HepG2 (cell line): Measurements from ENCODE around the gene SYPL2. TPM values are rescaled to one million over a fixed set of nuclear protein-coding genes. Genes with fewer than 3 reads are reported as not detected.

ENCODE experiments used
- CCAR2 ChIP-seq: fragments of 200-400 bp; formaldehyde crosslinking; optimal IDR thresholded peaks from 2 replicates; pipeline ENCODE3; 2018; ENCODE audit warnings: low read depth, mild to moderate bottlenecking, low read length, moderate library complexity
- CENPT ChIP-seq: sonication (generic); formaldehyde crosslinking; IDR thresholded peaks from 2 replicates; pipeline ENCODE4 v1.8.0; 2022; ENCODE audit warnings: low read depth, mild to moderate bottlenecking, moderate library complexity, missing genetic modification reagents
- KDM4B ChIP-seq: sonication (generic); formaldehyde crosslinking; IDR thresholded peaks from 2 replicates; pipeline ENCODE4 v1.4.0; 2020; ENCODE audit warnings: missing genetic modification reagents
- MED13 ChIP-seq: sonication (generic); formaldehyde crosslinking; IDR thresholded peaks from 2 replicates; pipeline ENCODE4 v1.5.0; 2020; ENCODE audit warnings: missing genetic modification reagents
- RAD21 ChIP-seq: fragments of 450-650 bp; formaldehyde crosslinking; IDR thresholded peaks from 2 replicates; pipeline ENCODE4 v1.5.0; 2020; ENCODE audit warnings: mild to moderate bottlenecking
- RARG ChIP-seq: sonication (generic); formaldehyde crosslinking; IDR thresholded peaks from 2 replicates; pipeline ENCODE4 v1.4.0; 2020; ENCODE audit warnings: low read depth, mild to moderate bottlenecking, missing genetic modification reagents
- ZFYVE20 ChIP-seq: sonication (generic); formaldehyde crosslinking; IDR thresholded peaks from 2 replicates; pipeline ENCODE4 v1.8.0; 2023; ENCODE audit warnings: low read depth, mild to moderate bottlenecking, moderate library complexity, missing genetic modification reagents, borderline replicate concordance
- ZNF235 ChIP-seq: sonication (generic); formaldehyde crosslinking; IDR thresholded peaks from 2 replicates; pipeline ENCODE4 v1.8.1; 2023; ENCODE audit warnings: mild to moderate bottlenecking, missing genetic modification reagents, borderline replicate concordance
- ZNF30 ChIP-seq: sonication (generic); formaldehyde crosslinking; IDR thresholded peaks from 2 replicates; pipeline ENCODE4 v1.5.0; 2020; ENCODE audit warnings: mild to moderate bottlenecking, missing genetic modification reagents
- polyA plus RNA-seq, 8 experiments: library from polyadenylated mRNA; depleted of rRNA in 3 of 8; stranded (reverse) in 7 of 8; unstranded in 1 of 8; fragments of >200 nt; fragmentation: Illumina TruSeq in 4 of 8; extraction: Trizol in 4 of 8; gene quantifications; 2 replicates each; pipeline versions ENCODE4 v1.2.1 to v1.2.3, GENCODE V29; 2011 to 2016; ENCODE audit warnings: low read depth in 4 of 8, missing spikeins in 1 of 8, mixed read lengths in 1 of 8; ENCODE audit not compliant: insufficient read depth in 1 of 8
- total RNA-seq, 5 experiments: library from RNA; depleted of rRNA; stranded (reverse); fragments of >200 nt; fragmentation: Illumina TruSeq; extraction: Trizol; gene quantifications; 2 replicates each; pipeline ENCODE4 v1.2.3, GENCODE V29; 2016; ENCODE audit warnings: low read depth in 1 of 5
- TF ChIP-seq, protein P1 (sequence below): sonication (generic); formaldehyde crosslinking; IDR thresholded peaks from 2 replicates; pipeline ENCODE4 v1.4.0; 2020; ENCODE audit warnings: missing genetic modification reagents
- TF ChIP-seq, protein P2 (sequence below), 2 experiments: sonication (generic) in 1 of 2; formaldehyde crosslinking in 1 of 2; IDR thresholded peaks; 2 replicates each; pipeline versions ENCODE4 v1.6.1 to v1.9.0; 2014 to 2022; ENCODE audit warnings: antibody characterized with exemption in 1 of 2, borderline replicate concordance in 1 of 2, inconsistent platforms in 1 of 2, low read depth in 1 of 2, missing genetic modification reagents in 1 of 2
- TF ChIP-seq, protein P3 (sequence below): sonication (generic); formaldehyde crosslinking; IDR thresholded peaks from 2 replicates; pipeline ENCODE4 v1.4.0; 2020; ENCODE audit warnings: missing genetic modification reagents

SYPL2 gene
- total and polyA plus RNA-seq, 2 of the 13 experiments (the other 11 are each of a cell fraction or from before 2014, with no cell fraction given), result 0.17 to 0.24 TPM

DNA sequence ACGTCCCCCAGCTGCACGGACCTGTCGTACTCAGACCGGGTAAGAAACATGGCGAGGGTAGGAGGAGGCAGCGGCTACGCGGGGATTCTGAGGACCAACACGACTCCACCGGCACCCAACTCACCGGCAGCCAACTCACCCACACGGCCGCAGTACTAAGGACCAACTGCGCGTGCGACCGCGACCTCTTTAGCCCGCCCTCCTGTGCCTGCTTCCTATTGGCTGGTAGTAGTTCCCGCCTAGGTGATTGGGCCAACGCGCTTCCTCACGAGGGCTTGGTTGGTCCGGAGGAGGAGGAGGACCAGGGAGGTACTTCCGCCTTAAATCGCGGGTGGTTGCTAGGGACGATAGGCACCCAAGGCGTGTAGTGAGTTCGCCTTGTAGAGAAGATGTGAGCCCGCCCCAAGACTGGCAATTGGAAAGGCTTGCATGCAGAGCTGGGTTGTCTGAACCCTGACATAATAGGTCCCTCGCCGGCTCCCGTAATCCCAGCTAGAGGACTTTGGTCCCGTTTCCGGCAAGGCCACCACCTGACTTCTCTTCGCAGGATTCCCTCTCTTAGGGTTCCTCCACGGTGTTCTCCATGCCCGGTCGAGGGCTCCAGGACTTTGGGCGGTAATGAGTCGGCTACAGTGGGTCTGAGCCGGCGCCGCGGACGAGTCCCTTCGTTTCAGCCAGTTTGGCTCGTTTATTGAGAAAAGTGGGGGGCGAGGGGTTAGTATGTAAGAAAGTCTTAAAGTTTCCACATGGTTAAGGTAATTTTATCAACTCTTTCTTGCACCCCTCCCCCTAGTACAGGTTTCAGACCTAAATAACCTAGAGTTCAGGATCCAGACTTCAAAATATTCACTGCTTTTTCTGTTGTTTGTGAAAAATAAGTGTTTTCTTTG, 39.8 kb upstream of the SYPL2 start, which contains the start of gene PSMA5 (continued):
- TF ChIP-seq, protein P1, sequence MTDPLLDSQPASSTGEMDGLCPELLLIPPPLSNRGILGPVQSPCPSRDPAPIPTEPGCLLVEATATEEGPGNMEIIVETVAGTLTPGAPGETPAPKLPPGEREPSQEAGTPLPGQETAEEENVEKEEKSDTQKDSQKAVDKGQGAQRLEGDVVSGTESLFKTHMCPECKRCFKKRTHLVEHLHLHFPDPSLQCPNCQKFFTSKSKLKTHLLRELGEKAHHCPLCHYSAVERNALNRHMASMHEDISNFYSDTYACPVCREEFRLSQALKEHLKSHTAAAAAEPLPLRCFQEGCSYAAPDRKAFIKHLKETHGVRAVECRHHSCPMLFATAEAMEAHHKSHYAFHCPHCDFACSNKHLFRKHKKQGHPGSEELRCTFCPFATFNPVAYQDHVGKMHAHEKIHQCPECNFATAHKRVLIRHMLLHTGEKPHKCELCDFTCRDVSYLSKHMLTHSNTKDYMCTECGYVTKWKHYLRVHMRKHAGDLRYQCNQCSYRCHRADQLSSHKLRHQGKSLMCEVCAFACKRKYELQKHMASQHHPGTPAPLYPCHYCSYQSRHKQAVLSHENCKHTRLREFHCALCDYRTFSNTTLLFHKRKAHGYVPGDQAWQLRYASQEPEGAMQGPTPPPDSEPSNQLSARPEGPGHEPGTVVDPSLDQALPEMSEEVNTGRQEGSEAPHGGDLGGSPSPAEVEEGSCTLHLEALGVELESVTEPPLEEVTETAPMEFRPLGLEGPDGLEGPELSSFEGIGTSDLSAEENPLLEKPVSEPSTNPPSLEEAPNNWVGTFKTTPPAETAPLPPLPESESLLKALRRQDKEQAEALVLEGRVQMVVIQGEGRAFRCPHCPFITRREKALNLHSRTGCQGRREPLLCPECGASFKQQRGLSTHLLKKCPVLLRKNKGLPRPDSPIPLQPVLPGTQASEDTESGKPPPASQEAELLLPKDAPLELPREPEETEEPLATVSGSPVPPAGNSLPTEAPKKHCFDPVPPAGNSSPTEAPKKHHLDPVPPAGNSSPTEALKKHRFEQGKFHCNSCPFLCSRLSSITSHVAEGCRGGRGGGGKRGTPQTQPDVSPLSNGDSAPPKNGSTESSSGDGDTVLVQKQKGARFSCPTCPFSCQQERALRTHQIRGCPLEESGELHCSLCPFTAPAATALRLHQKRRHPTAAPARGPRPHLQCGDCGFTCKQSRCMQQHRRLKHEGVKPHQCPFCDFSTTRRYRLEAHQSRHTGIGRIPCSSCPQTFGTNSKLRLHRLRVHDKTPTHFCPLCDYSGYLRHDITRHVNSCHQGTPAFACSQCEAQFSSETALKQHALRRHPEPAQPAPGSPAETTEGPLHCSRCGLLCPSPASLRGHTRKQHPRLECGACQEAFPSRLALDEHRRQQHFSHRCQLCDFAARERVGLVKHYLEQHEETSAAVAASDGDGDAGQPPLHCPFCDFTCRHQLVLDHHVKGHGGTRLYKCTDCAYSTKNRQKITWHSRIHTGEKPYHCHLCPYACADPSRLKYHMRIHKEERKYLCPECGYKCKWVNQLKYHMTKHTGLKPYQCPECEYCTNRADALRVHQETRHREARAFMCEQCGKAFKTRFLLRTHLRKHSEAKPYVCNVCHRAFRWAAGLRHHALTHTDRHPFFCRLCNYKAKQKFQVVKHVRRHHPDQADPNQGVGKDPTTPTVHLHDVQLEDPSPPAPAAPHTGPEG (CRISPR knock-in tag), result no peak; the same call in 1 of the 2 replicates
- peak; percentile 24; the same call in 1 of the 2 replicates for TF ChIP-seq ZNF235 (CRISPR knock-in tag)
- TF ChIP-seq RARG (CRISPR knock-in tag), result no peak
- TF ChIP-seq, protein P2, sequence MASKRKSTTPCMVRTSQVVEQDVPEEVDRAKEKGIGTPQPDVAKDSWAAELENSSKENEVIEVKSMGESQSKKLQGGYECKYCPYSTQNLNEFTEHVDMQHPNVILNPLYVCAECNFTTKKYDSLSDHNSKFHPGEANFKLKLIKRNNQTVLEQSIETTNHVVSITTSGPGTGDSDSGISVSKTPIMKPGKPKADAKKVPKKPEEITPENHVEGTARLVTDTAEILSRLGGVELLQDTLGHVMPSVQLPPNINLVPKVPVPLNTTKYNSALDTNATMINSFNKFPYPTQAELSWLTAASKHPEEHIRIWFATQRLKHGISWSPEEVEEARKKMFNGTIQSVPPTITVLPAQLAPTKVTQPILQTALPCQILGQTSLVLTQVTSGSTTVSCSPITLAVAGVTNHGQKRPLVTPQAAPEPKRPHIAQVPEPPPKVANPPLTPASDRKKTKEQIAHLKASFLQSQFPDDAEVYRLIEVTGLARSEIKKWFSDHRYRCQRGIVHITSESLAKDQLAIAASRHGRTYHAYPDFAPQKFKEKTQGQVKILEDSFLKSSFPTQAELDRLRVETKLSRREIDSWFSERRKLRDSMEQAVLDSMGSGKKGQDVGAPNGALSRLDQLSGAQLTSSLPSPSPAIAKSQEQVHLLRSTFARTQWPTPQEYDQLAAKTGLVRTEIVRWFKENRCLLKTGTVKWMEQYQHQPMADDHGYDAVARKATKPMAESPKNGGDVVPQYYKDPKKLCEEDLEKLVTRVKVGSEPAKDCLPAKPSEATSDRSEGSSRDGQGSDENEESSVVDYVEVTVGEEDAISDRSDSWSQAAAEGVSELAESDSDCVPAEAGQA (IDR thresholded peaks at IDR 0.05; ENCODE audit: low read depth), result no peak
- TF ChIP-seq, protein P2 (CRISPR knock-in tag; IDR thresholded peaks at IDR 0.05; ENCODE audit: borderline replicate concordance), result no peak
- TF ChIP-seq RAD21 (CRISPR knock-in tag), result peak; percentile 60
- TF ChIP-seq ZNF30 (CRISPR knock-in tag), result no peak
- no peak for TF ChIP-seq ZFYVE20
- TF ChIP-seq CCAR2, result no peak
- 0 out of 2 replicates have a peak, but pooled peaks have one; percentile 13 for TF ChIP-seq KDM4B (CRISPR knock-in tag)
- TF ChIP-seq, protein P3, sequence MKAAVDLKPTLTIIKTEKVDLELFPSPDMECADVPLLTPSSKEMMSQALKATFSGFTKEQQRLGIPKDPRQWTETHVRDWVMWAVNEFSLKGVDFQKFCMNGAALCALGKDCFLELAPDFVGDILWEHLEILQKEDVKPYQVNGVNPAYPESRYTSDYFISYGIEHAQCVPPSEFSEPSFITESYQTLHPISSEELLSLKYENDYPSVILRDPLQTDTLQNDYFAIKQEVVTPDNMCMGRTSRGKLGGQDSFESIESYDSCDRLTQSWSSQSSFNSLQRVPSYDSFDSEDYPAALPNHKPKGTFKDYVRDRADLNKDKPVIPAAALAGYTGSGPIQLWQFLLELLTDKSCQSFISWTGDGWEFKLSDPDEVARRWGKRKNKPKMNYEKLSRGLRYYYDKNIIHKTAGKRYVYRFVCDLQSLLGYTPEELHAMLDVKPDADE (CRISPR knock-in tag), result 0 out of 2 replicates have a peak, but pooled peaks have one; percentile 68
- peak; percentile 40; the same call in 1 of the 2 replicates for TF ChIP-seq MED13
- TF ChIP-seq CENPT (CRISPR knock-in tag), result no peak
